PC-9 (cell line): ENCODE data around the gene SOAT2. TPM values are rescaled to one million over a fixed set of nuclear protein-coding genes. Genes with fewer than 3 reads are reported as not detected.

Experiments
- BruUV-seq: library from RNA; stranded (reverse); fragments of 400-500 nt; replicated peaks from 2 replicates; lab custom pipeline; 2021; lab: Mats Ljungman, UMichigan
- CTCF ChIA-PET: fragments of 300-600 bp; sonication (Branson Sonifier 250); formaldehyde crosslinking; loops from one replicate; lab custom pipeline; 2022; ENCODE audit warnings: antibody characterized with exemption; lab: Charles Lee
- POLR2A ChIA-PET: fragments of 300-600 bp; sonication (Branson Sonifier 250); formaldehyde crosslinking; loops from one replicate; lab custom pipeline; 2022; ENCODE audit warnings: antibody characterized with exemption; ENCODE audit not compliant: unreplicated experiment; lab: Charles Lee
- DNase-seq, 2 experiments: peaks; one replicate each; pipeline versions ENCODE4 v3.0.0 to v3.0.0-alpha.2; 2015 to 2022; ENCODE audit warnings: mixed read lengths in 1 of 2
- H2AFZ ChIP-seq: fragments of 200-600 bp; sonication (generic); 2 replicates; pipeline ENCODE4 v1.8.1; 2017; ENCODE audit warnings: antibody characterized with exemption
- H3F3A ChIP-seq: fragments of 200-600 bp; sonication (generic); 2 replicates; pipeline ENCODE4 v1.8.1; 2017; ENCODE audit warnings: antibody characterized with exemption, mild to moderate bottlenecking, low read depth; ENCODE audit not compliant: insufficient read depth
- H3K27ac ChIP-seq: fragments of 200-600 bp; sonication (generic); 2 replicates; pipeline ENCODE4 v1.6.1; 2016; ENCODE audit warnings: mixed run types
- H3K27me3 ChIP-seq: fragments of 200-600 bp; sonication (generic); 2 replicates; pipeline ENCODE4 v1.6.1; 2016; ENCODE audit warnings: low read depth, mixed run types; ENCODE audit not compliant: insufficient read depth
- H3K36me3 ChIP-seq: fragments of 200-600 bp; sonication (generic); 2 replicates; pipeline ENCODE4 v1.6.1; 2016; ENCODE audit warnings: low read depth, mixed run types
- H3K4me1 ChIP-seq: fragments of 200-600 bp; sonication (generic); replicated peaks from 2 replicates; pipeline ENCODE4 v1.6.1; 2016; ENCODE audit warnings: mixed run types; ENCODE audit not compliant: insufficient read depth
- H3K4me2 ChIP-seq: fragments of 200-600 bp; sonication (generic); 2 replicates; pipeline ENCODE4 v1.6.1; 2017; ENCODE audit warnings: mixed run types
- H3K4me3 ChIP-seq: fragments of 200-600 bp; sonication (generic); 2 replicates; pipeline ENCODE4 v1.6.1; 2016; ENCODE audit warnings: mixed run types
- H3K79me2 ChIP-seq: fragments of 200-600 bp; sonication (generic); 2 replicates; pipeline ENCODE4 v1.6.1; 2017; ENCODE audit warnings: low read depth, mixed run types
- H3K9me2 ChIP-seq: fragments of 200-600 bp; sonication (generic); 2 replicates; pipeline ENCODE4 v1.8.1; 2017; ENCODE audit warnings: mild to moderate bottlenecking; ENCODE audit not compliant: insufficient read depth
- H3K9me3 ChIP-seq: fragments of 200-600 bp; sonication (generic); 2 replicates; pipeline ENCODE4 v1.8.1; 2016; ENCODE audit warnings: low read depth; ENCODE audit not compliant: insufficient read depth
- H4K20me1 ChIP-seq: fragments of 200-600 bp; sonication (generic); 2 replicates; pipeline ENCODE4 v1.8.1; 2017; ENCODE audit not compliant: insufficient read depth
- EZH2 ChIP-seq: fragments of 200-600 bp; sonication (generic); IDR thresholded peaks from 2 replicates; pipeline ENCODE4 v1.8.0; 2017; ENCODE audit warnings: antibody characterized with exemption, low read depth
- intact Hi-C: fragments of 100-400 bp; cut with micrococcal nuclease; formaldehyde crosslinking; loops from one replicate; pipeline ENCODE4 v1.10.0; 2022; ENCODE audit not compliant: unreplicated experiment
- total RNA-seq: library from RNA; stranded (reverse); gene quantifications from 2 replicates; pipeline ENCODE4 v1.2.3, GENCODE V29; 2021
- TF ChIP-seq, protein P1 (sequence below): fragments of 200-600 bp; sonication (generic); conservative IDR thresholded peaks from 2 replicates; pipeline ENCODE4 v1.6.1; 2017; ENCODE audit warnings: mixed run types, antibody characterized with exemption, mild to moderate bottlenecking, moderate library complexity

The SOAT2 gene
- total RNA-seq, 1 experiment from 2014 or later, result 0.79 TPM

DNA sequence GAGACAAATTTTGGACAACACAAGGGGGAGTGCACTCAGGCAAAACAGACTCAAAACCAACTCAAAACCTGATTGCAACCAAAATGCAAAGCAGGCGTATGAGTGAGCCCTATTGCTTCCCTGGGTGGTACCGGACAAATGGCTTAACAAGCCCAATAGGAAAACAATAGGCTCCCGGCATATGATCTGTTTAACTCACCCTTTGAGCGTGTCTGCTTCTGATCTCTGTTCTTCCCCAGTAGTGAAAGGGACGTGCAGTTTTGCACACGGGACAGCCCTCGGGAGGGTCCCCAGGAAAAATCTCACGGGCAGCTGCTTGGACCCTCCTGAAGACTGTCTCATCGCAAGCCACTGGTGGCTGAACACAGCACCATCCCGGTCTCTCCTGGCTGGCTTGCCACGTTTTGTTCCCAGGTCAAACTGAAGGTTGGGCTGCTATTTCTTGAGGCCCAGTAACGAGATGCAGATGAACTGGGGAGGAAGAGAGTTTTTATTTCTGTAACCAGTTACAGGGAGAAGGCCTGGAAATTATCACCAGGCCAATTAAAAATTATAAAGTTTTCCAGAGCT, 9.9 kb downstream of the SOAT2 start:
- intact Hi-C loops, result no loop called here
- no peak overlapping the region for H3K27ac ChIP-seq
- CTCF ChIA-PET, result interaction anchor here (0.6 kb wide), 1 partner anchor 503 kb away, joined by 9 read pairs; no protein-coding TSS in a partner anchor

DNA sequence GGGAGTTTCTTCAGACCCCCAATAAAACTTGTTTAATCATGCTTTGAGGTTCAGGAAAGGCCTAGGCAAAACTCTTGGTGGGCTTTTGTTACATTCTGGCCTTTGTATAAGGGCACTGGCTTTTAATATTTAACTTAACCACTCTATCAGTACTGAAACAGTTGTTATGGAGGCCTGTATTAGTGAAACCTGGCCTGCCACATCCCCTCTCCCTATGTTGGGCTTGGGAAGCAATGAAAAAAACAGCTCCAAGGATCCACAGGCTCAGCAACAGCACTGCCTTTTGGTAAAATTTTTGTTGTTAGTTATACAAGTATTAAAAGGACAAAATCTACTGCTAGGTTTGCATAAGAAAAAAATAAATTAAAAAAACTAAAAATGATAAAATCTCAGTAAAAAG, 10.7 kb downstream of the SOAT2 start:
- no peaks in the 10 kb centered on the region for H3K79me2 ChIP-seq
- no peaks in the 10 kb centered on the region for H3K4me1 ChIP-seq
- no peaks in the 10 kb centered on the region for H4K20me1 ChIP-seq
- H3K27ac ChIP-seq, result no peak overlapping the region
- no peak overlapping the region for H2AFZ ChIP-seq
- H3K9me3 ChIP-seq, result no peaks in the 10 kb centered on the region
- ChIA-PET CTCF (interaction anchor here (0.6 kb wide), 1 partner anchor 131 kb away, joined by 5 read pairs; no protein-coding TSS in a partner anchor), POLR2A (no interaction called here)
- intact Hi-C loops, result no loop called here
- H3F3A ChIP-seq, result no peaks in the 10 kb centered on the region
- DNase-seq, result no peak
- H3K4me3 ChIP-seq, result no peak overlapping the region
- H3K27me3 ChIP-seq, result no peaks in the 10 kb centered on the region
- H3K9me2 ChIP-seq, result no peaks in the 10 kb centered on the region
- no peaks in the 10 kb centered on the region for H3K36me3 ChIP-seq
- BruUV-seq, result no TSS peak
- TF ChIP-seq, protein P1, sequence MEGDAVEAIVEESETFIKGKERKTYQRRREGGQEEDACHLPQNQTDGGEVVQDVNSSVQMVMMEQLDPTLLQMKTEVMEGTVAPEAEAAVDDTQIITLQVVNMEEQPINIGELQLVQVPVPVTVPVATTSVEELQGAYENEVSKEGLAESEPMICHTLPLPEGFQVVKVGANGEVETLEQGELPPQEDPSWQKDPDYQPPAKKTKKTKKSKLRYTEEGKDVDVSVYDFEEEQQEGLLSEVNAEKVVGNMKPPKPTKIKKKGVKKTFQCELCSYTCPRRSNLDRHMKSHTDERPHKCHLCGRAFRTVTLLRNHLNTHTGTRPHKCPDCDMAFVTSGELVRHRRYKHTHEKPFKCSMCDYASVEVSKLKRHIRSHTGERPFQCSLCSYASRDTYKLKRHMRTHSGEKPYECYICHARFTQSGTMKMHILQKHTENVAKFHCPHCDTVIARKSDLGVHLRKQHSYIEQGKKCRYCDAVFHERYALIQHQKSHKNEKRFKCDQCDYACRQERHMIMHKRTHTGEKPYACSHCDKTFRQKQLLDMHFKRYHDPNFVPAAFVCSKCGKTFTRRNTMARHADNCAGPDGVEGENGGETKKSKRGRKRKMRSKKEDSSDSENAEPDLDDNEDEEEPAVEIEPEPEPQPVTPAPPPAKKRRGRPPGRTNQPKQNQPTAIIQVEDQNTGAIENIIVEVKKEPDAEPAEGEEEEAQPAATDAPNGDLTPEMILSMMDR, result no peak
- TF ChIP-seq EZH2, result no peak
- H3K4me2 ChIP-seq, result no peak overlapping the region

More for the DNA sequence above, 9.9 kb downstream of the SOAT2 start:
- no peaks in the 10 kb centered on the region for H3K36me3 ChIP-seq
- H3K4me3 ChIP-seq, result no peak overlapping the region
- no peaks in the 10 kb centered on the region for H3K9me2 ChIP-seq
- DNase-seq, result no peak
- no peak for TF ChIP-seq EZH2
- TF ChIP-seq, protein P1, result no peak
- H3K79me2 ChIP-seq, result no peaks in the 10 kb centered on the region
- H3F3A ChIP-seq, result no peaks in the 10 kb centered on the region
- no peaks in the 10 kb centered on the region for H3K4me1 ChIP-seq
- H3K9me3 ChIP-seq, result no peaks in the 10 kb centered on the region
- no TSS peak for BruUV-seq
- no peaks in the 10 kb centered on the region for H4K20me1 ChIP-seq
- H3K4me2 ChIP-seq, result no peak overlapping the region
- no peak overlapping the region for H2AFZ ChIP-seq
- POLR2A ChIA-PET, result no interaction called here
- no peaks in the 10 kb centered on the region for H3K27me3 ChIP-seq

DNA sequence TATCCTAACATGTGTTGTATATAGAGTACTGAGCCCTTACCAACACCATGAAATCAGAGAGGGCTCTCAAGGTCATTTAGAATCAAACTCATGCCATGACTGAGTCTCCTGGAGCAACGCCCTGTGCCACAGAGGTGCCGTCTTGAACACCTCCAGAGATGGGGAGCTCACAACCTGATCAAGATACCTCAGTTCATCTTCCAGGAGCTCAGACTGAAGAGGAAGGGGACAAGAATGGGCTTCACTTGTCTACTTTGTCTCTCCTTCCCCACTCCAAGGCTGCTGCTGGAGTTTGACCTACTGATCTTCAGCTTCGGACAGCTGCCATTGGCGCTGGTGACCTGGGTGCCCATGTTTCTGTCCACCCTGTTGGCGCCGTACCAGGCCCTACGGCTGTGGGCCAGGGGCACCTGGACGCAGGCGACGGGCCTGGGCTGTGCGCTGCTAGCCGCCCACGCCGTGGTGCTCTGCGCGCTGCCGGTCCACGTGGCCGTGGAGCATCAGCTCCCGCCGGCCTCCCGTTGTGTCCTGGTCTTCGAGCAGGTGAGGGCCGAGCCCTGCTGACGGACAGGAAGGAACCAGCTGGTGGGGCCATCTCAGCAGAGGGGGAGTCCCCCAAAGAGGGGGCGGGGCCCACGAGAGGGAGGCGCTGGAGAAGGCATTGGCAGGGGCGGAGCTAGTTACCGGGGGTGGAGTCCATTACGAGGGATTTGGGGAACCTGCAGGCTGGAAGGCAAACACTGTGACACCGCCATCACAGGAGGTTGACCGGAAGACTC, 12.0 kb downstream of the SOAT2 start:
- CTCF ChIA-PET, result interaction anchor here (0.5 kb wide), 1 partner anchor 133 kb away, joined by 5 read pairs; no protein-coding TSS in a partner anchor
- H3F3A ChIP-seq, result no peaks in the 10 kb centered on the region
- no peaks in the 10 kb centered on the region for H3K27me3 ChIP-seq
- no peak overlapping the region for H2AFZ ChIP-seq
- no peaks in the 10 kb centered on the region for H3K9me3 ChIP-seq
- H3K4me3 ChIP-seq, result no peak overlapping the region
- no peak for TF ChIP-seq EZH2
- TF ChIP-seq, protein P1, result no peak
- BruUV-seq, result no TSS peak
- no peak for DNase-seq
- intact Hi-C loops, result no loop called here
- no peaks in the 10 kb centered on the region for H4K20me1 ChIP-seq
- H3K4me2 ChIP-seq, result no peak overlapping the region
- H3K27ac ChIP-seq, result no peak overlapping the region
- no peaks in the 10 kb centered on the region for H3K9me2 ChIP-seq
- no peaks in the 10 kb centered on the region for H3K79me2 ChIP-seq
- POLR2A ChIA-PET, result no interaction called here
- H3K36me3 ChIP-seq, result no peaks in the 10 kb centered on the region
- H3K4me1 ChIP-seq, result no peaks in the 10 kb centered on the region
